H1 (cell line): ENCODE measurements around the gene RNF126. TPM values are rescaled to one million over a fixed set of nuclear protein-coding genes. Genes with fewer than 3 reads are reported as not detected.

ENCODE experiments used
- ATF3 ChIP-seq: IDR thresholded peaks from 2 replicates; pipeline ENCODE4 v1.6.1; 2011; ENCODE audit warnings: low read depth, mild to moderate bottlenecking, low read length; ENCODE audit not compliant: insufficient read depth
- BCL11A ChIP-seq, 2 experiments: IDR thresholded peaks; one replicate each; pipeline ENCODE4 v1.6.1; 2011; ENCODE audit warnings: low read depth in 2 of 2, low read length in 2 of 2, mild to moderate bottlenecking in 2 of 2
- CEBPB ChIP-seq: IDR thresholded peaks from 2 replicates; pipeline ENCODE4 v1.6.1; 2012; ENCODE audit warnings: low read depth, low read length
- EGR1 ChIP-seq: IDR thresholded peaks from 2 replicates; pipeline ENCODE4 v1.6.1; 2011; ENCODE audit warnings: low read depth, low read length, borderline replicate concordance
- FOSL1 ChIP-seq: IDR thresholded peaks from 2 replicates; pipeline ENCODE4 v1.6.1; 2011; ENCODE audit warnings: mild to moderate bottlenecking, low read depth, low read length, moderate library complexity; ENCODE audit not compliant: insufficient read depth
- GTF2F1 ChIP-seq: IDR thresholded peaks from 2 replicates; pipeline ENCODE4 v1.6.1; 2012; ENCODE audit warnings: low read depth, low read length, improper control_type of control experiment, borderline replicate concordance
- HDAC2 ChIP-seq, 2 experiments: fragments of 300-600 bp in 1 of 2; sonication (generic) in 1 of 2; IDR thresholded peaks; 2 replicates each; pipeline ENCODE4 v1.6.1; 2011 to 2012; ENCODE audit warnings: low read depth in 2 of 2, low read length in 2 of 2, mild to moderate bottlenecking in 2 of 2, moderate library complexity in 2 of 2, borderline replicate concordance in 1 of 2, inconsistent platforms in 1 of 2
- HDAC6 ChIP-seq: IDR thresholded peaks from one replicate; pipeline ENCODE4 v1.7.1; 2012; ENCODE audit warnings: low read depth, mild to moderate bottlenecking, inconsistent platforms, low read length, moderate library complexity
- JUN ChIP-seq: IDR thresholded peaks from 2 replicates; pipeline ENCODE4 v1.6.1; 2011; ENCODE audit warnings: low read depth, mild to moderate bottlenecking, improper control_type of control experiment, low read length
- JUND ChIP-seq: IDR thresholded peaks from 2 replicates; pipeline ENCODE4 v1.6.1; 2011; ENCODE audit warnings: mild to moderate bottlenecking, improper control_type of control experiment, low read length
- KDM4A ChIP-seq: IDR thresholded peaks from one replicate; pipeline ENCODE4 v1.7.1; 2012; ENCODE audit warnings: low read depth, mild to moderate bottlenecking, moderate library complexity, low read length, inconsistent platforms; ENCODE audit not compliant: severe bottlenecking
- KDM5A ChIP-seq: fragments of 200-600 bp; IDR thresholded peaks from 2 replicates; pipeline ENCODE4 v1.7.1; 2012; ENCODE audit warnings: mild to moderate bottlenecking, low read length, inconsistent platforms, mixed read lengths
- MAFK ChIP-seq: IDR thresholded peaks from 2 replicates; pipeline ENCODE4 v1.6.1; 2012; ENCODE audit warnings: low read depth, mild to moderate bottlenecking, improper control_type of control experiment, low read length
- NRF1 ChIP-seq: IDR thresholded peaks from 2 replicates; pipeline ENCODE4 v1.6.1; 2011; ENCODE audit warnings: mild to moderate bottlenecking, low read depth, low read length, improper control_type of control experiment
- PHF8 ChIP-seq: fragments of 200-600 bp; sonication (generic); conservative IDR thresholded peaks from 2 replicates; pipeline ENCODE4 v1.7.1; 2012; ENCODE audit warnings: low read depth, mild to moderate bottlenecking, inconsistent platforms, low read length, moderate library complexity
- POLR2A ChIP-seq, 2 experiments: IDR thresholded peaks; 1 replicate in 1 of 2; 2 replicates in 1 of 2; pipeline ENCODE4 v1.6.1; 2011; ENCODE audit warnings: low read depth in 2 of 2, low read length in 2 of 2, mild to moderate bottlenecking in 2 of 2; ENCODE audit errors: control extremely low read depth in 1 of 2
- RFX5 ChIP-seq: IDR thresholded peaks from 2 replicates; pipeline ENCODE4 v1.6.1; 2011; ENCODE audit warnings: low read depth, low read length, improper control_type of control experiment, borderline replicate concordance
- SIX5 ChIP-seq: IDR thresholded peaks from 2 replicates; pipeline ENCODE4 v1.6.1; 2011; ENCODE audit warnings: mild to moderate bottlenecking, low read depth, low read length
- SP2 ChIP-seq: IDR thresholded peaks from 2 replicates; pipeline ENCODE4 v1.6.1; 2012; ENCODE audit warnings: mild to moderate bottlenecking, low read length, inconsistent platforms
- SUZ12 ChIP-seq: fragments of 200-600 bp; sonication (generic); IDR thresholded peaks from 2 replicates; pipeline ENCODE4 v1.6.1; 2012; ENCODE audit warnings: mild to moderate bottlenecking, inconsistent platforms, low read length, moderate library complexity, mixed read lengths
- TAF1 ChIP-seq: IDR thresholded peaks from 2 replicates; pipeline ENCODE4 v1.6.1; 2011; ENCODE audit warnings: mild to moderate bottlenecking, low read depth, low read length
- TBP ChIP-seq: IDR thresholded peaks from 2 replicates; pipeline ENCODE4 v1.6.1; 2011; ENCODE audit warnings: low read depth, low read length, improper control_type of control experiment
- TEAD4 ChIP-seq: IDR thresholded peaks from 2 replicates; pipeline ENCODE4 v1.6.1; 2012; ENCODE audit warnings: low read depth, low read length, inconsistent platforms, mixed read lengths
- YY1 ChIP-seq: IDR thresholded peaks from 2 replicates; pipeline ENCODE4 v1.6.1; 2011; ENCODE audit warnings: low read depth, mild to moderate bottlenecking, low read length
- ZNF274 ChIP-seq: IDR thresholded peaks from 2 replicates; pipeline ENCODE4 v1.7.0; 2012; ENCODE audit warnings: low read length, borderline replicate concordance; ENCODE audit errors: extremely low read depth
- polyA plus RNA-seq, 7 experiments: library from polyadenylated mRNA; depleted of rRNA in 3 of 7; stranded (reverse) in 5 of 7; unstranded in 2 of 7; fragments of >200 nt in 5 of 7; fragments of 200-250 nt in 2 of 7; gene quantifications; 1 replicate in 5 of 7; 2 replicates in 1 of 7; 4 replicates in 1 of 7; pipeline versions ENCODE4 v1.2.1 to v1.2.3, GENCODE V29; 2011 to 2013; ENCODE audit warnings: missing spikeins in 2 of 7, mixed read lengths in 2 of 7
- total RNA-seq: library from RNA; stranded (reverse); fragmentation: NEBNext Ultra II Directional; extraction: Animal tissue kit (Norgen Biotek cat#: 25700); gene quantifications from 2 replicates; pipeline ENCODE4 v1.2.1, GENCODE V29; 2021

Gene RNF126
- total and polyA plus RNA-seq, 2 of the 8 experiments (the other 6 are each of a cell fraction or from before 2014, with no cell fraction given), result 21.8 to 68.0 TPM

GRCh38 chr19:633068-633785, 29.8 kb downstream of the RNF126 start, which contains the start of gene POLRMT (continued):
- peak in 1 of 2 experiments; percentile 63; a peak in 2 of 3 replicates for TF ChIP-seq POLR2A (IDR thresholded peaks at IDR 0.05; ENCODE audit: control extremely low read depth in 1 of 2, low read depth in 2 of 2, low read length in 2 of 2)
- no peak for TF ChIP-seq ATF3
- peak; percentile 53 for TF ChIP-seq TAF1
- peak; percentile 62; the same call in 1 of the 2 replicates for TF ChIP-seq SIX5
- TF ChIP-seq RFX5, result no peak
- peak; percentile 76 for TF ChIP-seq SP2
- no peak for TF ChIP-seq CEBPB
- peak; percentile 66 for TF ChIP-seq KDM4A
- TF ChIP-seq EGR1, result no peak
- no peak for TF ChIP-seq FOSL1
- no peak for TF ChIP-seq HDAC6
- no peak for TF ChIP-seq JUN
- TF ChIP-seq NRF1, result peak; percentile 92
- TF ChIP-seq MAFK, result no peak
- TF ChIP-seq GTF2F1, result no peak
- no peak for TF ChIP-seq JUND
- no peak for TF ChIP-seq KDM5A
- no peak for TF ChIP-seq BCL11A (IDR thresholded peaks at IDR 0.05; ENCODE audit: low read depth in 2 of 2, low read length in 2 of 2)
- no peak for TF ChIP-seq SUZ12
- TF ChIP-seq TEAD4, result no peak
- peak; percentile 67 for TF ChIP-seq YY1
- TF ChIP-seq PHF8, result peak; percentile 65
- no peak for TF ChIP-seq ZNF274
- no peak; a peak in 1 of 4 replicates for TF ChIP-seq HDAC2 (IDR thresholded peaks at IDR 0.05; ENCODE audit: borderline replicate concordance in 1 of 2, low read depth in 2 of 2, low read length in 2 of 2)
- 0 out of 2 replicates have a peak, but pooled peaks have one; percentile 33 for TF ChIP-seq TBP
